GM19193 (cell line): Measurements from ENCODE around the gene KLHL1.

Experiments used
- POLR2A ChIP-seq: IDR thresholded peaks from 4 replicates; pipeline ENCODE4 v1.6.1; 2011; ENCODE audit not compliant: insufficient read depth, insufficient read length; ENCODE audit errors: extremely low read depth

KLHL1 gene

GRCh38 chr13:70043685-70044084 lies 64.6 kb downstream of the KLHL1 start:
- TF ChIP-seq POLR2A: no peak

- no peak for TF ChIP-seq POLR2A
Measured at GRCh38 chr13:70042193-70042592, 66.1 kb downstream of the KLHL1 start.

GRCh38 chr13:70034286-70034685 lies 74.0 kb downstream of the KLHL1 start:
- no peak for TF ChIP-seq POLR2A

GRCh38 chr13:70027551-70027950 lies 80.7 kb downstream of the KLHL1 start:
- no peak for TF ChIP-seq POLR2A

GRCh38 chr13:70023516-70023915 lies 84.7 kb downstream of the KLHL1 start:
- no peak for TF ChIP-seq POLR2A

- no peak for TF ChIP-seq POLR2A
Measured at GRCh38 chr13:70022646-70023045, 85.6 kb downstream of the KLHL1 start.

GRCh38 chr13:70016116-70016515 lies 92.1 kb downstream of the KLHL1 start:
- TF ChIP-seq POLR2A: no peak

GRCh38 chr13:70014337-70014736 lies 93.9 kb downstream of the KLHL1 start:
- no peak for TF ChIP-seq POLR2A

GRCh38 chr13:69999875-70000274 lies 108.4 kb downstream of the KLHL1 start:
- TF ChIP-seq POLR2A: no peak

- TF ChIP-seq POLR2A: no peak
Measured at GRCh38 chr13:69997061-69997460, 111.2 kb downstream of the KLHL1 start.

GRCh38 chr13:69980799-69981198 lies 127.5 kb downstream of the KLHL1 start:
- TF ChIP-seq POLR2A: no peak

- TF ChIP-seq POLR2A: no peak
Measured at GRCh38 chr13:69975496-69975895, 132.8 kb downstream of the KLHL1 start.

GRCh38 chr13:69970520-69970919 lies 137.7 kb downstream of the KLHL1 start:
- TF ChIP-seq POLR2A: no peak

- no peak for TF ChIP-seq POLR2A
Measured at GRCh38 chr13:69959046-69959445, 149.2 kb downstream of the KLHL1 start.

- TF ChIP-seq POLR2A: no peak
Measured at GRCh38 chr13:69956839-69957238, 151.4 kb downstream of the KLHL1 start.

GRCh38 chr13:69956349-69956748 lies 151.9 kb downstream of the KLHL1 start:
- no peak for TF ChIP-seq POLR2A

- no peak for TF ChIP-seq POLR2A
Measured at GRCh38 chr13:69955271-69955670, 153.0 kb downstream of the KLHL1 start.

GRCh38 chr13:69951412-69951811 lies 156.8 kb downstream of the KLHL1 start:
- TF ChIP-seq POLR2A: no peak

- no peak for TF ChIP-seq POLR2A
Measured at GRCh38 chr13:69950160-69950559, 158.1 kb downstream of the KLHL1 start.

GRCh38 chr13:69948016-69948415 lies 160.2 kb downstream of the KLHL1 start:
- TF ChIP-seq POLR2A: no peak
